PC-3 (cell line): ENCODE data around the gene KRTAP5-3. TPM values are rescaled to one million over a fixed set of nuclear protein-coding genes. Genes with fewer than 3 reads are reported as not detected.

Experiments
- ATAC-seq: fragments of 200-7000 bp; cut with Tn5 transposase; 2 replicates; pipeline ENCODE4 v1.9.1; 2020; ENCODE audit warnings: mild to moderate bottlenecking, moderate library complexity
- BruUV-seq: library from RNA; stranded (reverse); fragments of 400-500 nt; replicated peaks from 2 replicates; lab custom pipeline; 2021; lab: Mats Ljungman, UMichigan
- CTCF ChIA-PET: fragments of 300-600 bp; sonication (Branson Sonifier 250); formaldehyde crosslinking; loops from one replicate; lab custom pipeline; 2022; ENCODE audit warnings: antibody characterized with exemption; lab: Charles Lee
- POLR2A ChIA-PET: fragments of 300-600 bp; sonication (Branson Sonifier 250); formaldehyde crosslinking; loops from one replicate; lab custom pipeline; 2022; ENCODE audit warnings: antibody characterized with exemption; ENCODE audit not compliant: unreplicated experiment; lab: Charles Lee
- DNase-seq: peaks from one replicate; pipeline ENCODE4 v3.0.0-alpha.2; 2015
- H2AFZ ChIP-seq: fragments of 300-600 bp; sonication (generic); 2 replicates; pipeline ENCODE4 v1.6.0; 2016; ENCODE audit warnings: antibody characterized with exemption, low read length
- H3F3A ChIP-seq: fragments of 300-600 bp; sonication (generic); one replicate; pipeline ENCODE4 v1.6.0; 2017; ENCODE audit warnings: antibody characterized with exemption, low read length, control low read depth, mild to moderate bottlenecking; ENCODE audit not compliant: unreplicated experiment
- H3K27ac ChIP-seq: fragments of 300-600 bp; sonication (generic); 2 replicates; pipeline ENCODE4 v1.5.1; 2016; ENCODE audit warnings: mild to moderate bottlenecking, low read length
- H3K27me3 ChIP-seq: fragments of 300-600 bp; sonication (generic); 2 replicates; pipeline ENCODE4 v1.6.1; 2016; ENCODE audit warnings: low read length, mixed read lengths
- H3K36me3 ChIP-seq: fragments of 300-600 bp; sonication (generic); 2 replicates; pipeline ENCODE4 v1.6.1; 2016; ENCODE audit warnings: low read depth, mixed run types, low read length, mixed read lengths
- H3K4me1 ChIP-seq: fragments of 300-600 bp; sonication (generic); 2 replicates; pipeline ENCODE4 v1.5.1; 2016; ENCODE audit warnings: low read length; ENCODE audit not compliant: insufficient read depth
- H3K4me2 ChIP-seq: fragments of 300-600 bp; sonication (generic); 2 replicates; pipeline ENCODE4 v1.6.0; 2016; ENCODE audit warnings: low read length
- H3K4me3 ChIP-seq: fragments of 300-600 bp; sonication (generic); 2 replicates; pipeline ENCODE4 v1.5.1; 2016; ENCODE audit warnings: mild to moderate bottlenecking, low read length, mixed read lengths
- H3K79me2 ChIP-seq: fragments of 300-600 bp; sonication (generic); 2 replicates; pipeline ENCODE4 v1.6.1; 2017; ENCODE audit warnings: low read length, mixed read lengths
- H3K9ac ChIP-seq: fragments of 300-600 bp; sonication (generic); 2 replicates; pipeline ENCODE4 v1.6.0; 2016; ENCODE audit warnings: mild to moderate bottlenecking, low read length
- H3K9me2 ChIP-seq: fragments of 300-600 bp; sonication (generic); replicated peaks from 2 replicates; pipeline ENCODE4 v1.6.1; 2016; ENCODE audit warnings: mixed run types, low read length, mixed read lengths
- H3K9me3 ChIP-seq: fragments of 300-600 bp; sonication (generic); 2 replicates; pipeline ENCODE4 v1.6.1; 2016; ENCODE audit warnings: low read length, mixed read lengths
- H4K20me1 ChIP-seq: fragments of 300-600 bp; sonication (generic); 2 replicates; pipeline ENCODE4 v1.6.1; 2016; ENCODE audit warnings: low read length, mixed read lengths
- EZH2 ChIP-seq: fragments of 300-600 bp; sonication (generic); IDR thresholded peaks from one replicate; pipeline ENCODE4 v1.6.1; 2017; ENCODE audit warnings: antibody characterized with exemption, mild to moderate bottlenecking, low read length; ENCODE audit not compliant: unreplicated experiment
- EZH2phosphoT487 ChIP-seq: fragments of 300-600 bp; sonication (generic); IDR thresholded peaks from 2 replicates; pipeline ENCODE4 v1.6.1; 2018; ENCODE audit warnings: mild to moderate bottlenecking, antibody characterized with exemption, low read length, borderline replicate concordance
- intact Hi-C: fragments of 100-400 bp; cut with micrococcal nuclease; formaldehyde crosslinking; loops from 2 replicates; pipeline ENCODE4 v1.9.0; 2023
- total RNA-seq: library from RNA; depleted of rRNA; stranded (reverse); fragments of >200 nt; gene quantifications from 2 replicates; pipeline ENCODE4 v1.2.3, GENCODE V29; 2014
- TF ChIP-seq, protein P1 (sequence below): fragments of 300-600 bp; sonication (generic); conservative IDR thresholded peaks from 2 replicates; pipeline ENCODE4 v1.5.1; 2017; ENCODE audit warnings: antibody characterized with exemption, low read depth, mild to moderate bottlenecking, low read length

Gene KRTAP5-3
- total RNA-seq, 1 experiment from 2014 or later, result not detected

DNA sequence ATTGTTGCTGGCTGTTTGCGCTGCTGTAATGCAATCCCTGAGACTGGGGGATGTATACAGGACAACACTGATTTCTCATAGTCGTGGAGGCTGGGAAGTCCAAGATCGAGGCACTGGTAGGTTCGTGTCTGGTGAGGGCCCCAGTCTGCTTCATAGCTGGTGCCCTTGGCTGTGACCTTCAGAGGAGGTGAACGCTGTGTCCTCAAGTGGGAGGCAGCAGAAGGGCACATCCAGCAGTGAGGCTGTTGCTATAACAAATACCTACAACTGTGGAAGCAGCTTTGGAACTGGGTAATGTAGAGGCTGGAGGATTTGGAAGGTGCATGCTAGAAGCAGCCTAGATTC, 42.6 kb upstream of the KRTAP5-3 start:
- intact Hi-C loops, result loop anchor here (5.0 kb wide), 1 partner anchor 41 kb away; no protein-coding TSS in a partner anchor
- Histone ChIP-seq H3K4me3 (no peak overlapping the region), H2AFZ (no peak overlapping the region), H3F3A (no peaks in the 10 kb centered on the region), H3K79me2 (no peaks in the 10 kb centered on the region), H3K9me3 (no peaks in the 10 kb centered on the region), H4K20me1 (no peaks in the 10 kb centered on the region), H3K9me2 (no peaks in the 10 kb centered on the region), H3K27me3 (0 out of 2 replicates have a peak, but pooled peaks cover under 1% of the 10 kb centered on the region), H3K27ac (no peak overlapping the region), H3K4me2 (no peak overlapping the region), H3K36me3 (no peaks in the 10 kb centered on the region), H3K9ac (no peak overlapping the region), H3K4me1 (no peaks in the 10 kb centered on the region)
- POLR2A ChIA-PET, result no interaction called here
- TF ChIP-seq EZH2, result no peak
- no peak for ATAC-seq
- DNase-seq, result no peak
- CTCF ChIA-PET, result interaction anchor here (0.5 to 1.1 kb wide), 2 partner anchors 182 to 501 kb away, joined by 4 to 5 read pairs; no protein-coding TSS in a partner anchor
- BruUV-seq, result no TSS peak

DNA sequence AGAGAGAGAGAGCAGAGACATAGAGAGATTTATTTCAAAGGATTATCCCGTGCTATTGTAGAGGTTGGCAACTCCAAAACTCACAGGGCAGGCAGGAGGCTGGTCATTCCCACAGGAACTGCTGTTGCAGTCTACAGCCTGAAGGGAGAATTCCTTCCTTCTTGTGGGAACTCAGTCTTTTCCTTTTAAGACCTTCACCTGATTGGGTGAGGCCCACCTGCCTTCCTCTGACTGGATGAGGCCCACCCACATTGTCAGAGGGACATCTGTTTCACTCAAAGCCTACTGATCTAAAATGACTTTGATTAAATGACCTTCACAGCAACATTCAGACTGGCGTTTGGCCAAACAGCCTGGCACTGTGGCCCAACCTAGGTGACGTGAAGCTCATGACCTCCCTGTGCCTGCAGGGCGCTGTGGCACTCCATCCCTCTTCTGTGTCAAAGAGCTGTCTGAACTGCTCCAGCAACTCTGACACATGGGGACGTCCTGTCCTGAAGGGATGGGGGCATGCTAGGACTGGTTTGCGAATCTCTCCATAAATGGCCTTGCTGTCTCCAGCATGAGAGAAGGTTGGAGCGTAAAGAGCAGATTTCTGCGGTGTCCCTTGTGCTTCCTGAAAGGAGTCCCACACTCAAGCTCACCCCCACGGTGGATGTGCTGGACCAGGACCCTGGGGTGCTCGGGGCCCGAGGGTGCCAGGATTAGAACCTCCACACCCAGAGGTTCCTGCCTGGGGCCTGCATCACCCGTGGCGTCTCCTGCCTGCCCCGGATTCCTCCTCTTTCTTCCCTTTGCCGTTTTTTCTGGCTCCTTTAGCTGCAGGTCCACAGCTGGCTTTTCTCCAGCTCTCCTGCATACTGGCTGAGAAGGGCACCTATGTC, 42.0 kb upstream of the KRTAP5-3 start:
- no peaks in the 10 kb centered on the region for H3K9me3 ChIP-seq
- ChIA-PET CTCF (interaction anchor here (1.1 kb wide), 1 partner anchor 501 kb away, joined by 4 read pairs; no protein-coding TSS in a partner anchor), POLR2A (no interaction called here)
- ATAC-seq (no peak), DNase-seq (no peak)
- TF ChIP-seq EZH2phosphoT487 (no peak), EZH2 (no peak)
- TF ChIP-seq, protein P1, sequence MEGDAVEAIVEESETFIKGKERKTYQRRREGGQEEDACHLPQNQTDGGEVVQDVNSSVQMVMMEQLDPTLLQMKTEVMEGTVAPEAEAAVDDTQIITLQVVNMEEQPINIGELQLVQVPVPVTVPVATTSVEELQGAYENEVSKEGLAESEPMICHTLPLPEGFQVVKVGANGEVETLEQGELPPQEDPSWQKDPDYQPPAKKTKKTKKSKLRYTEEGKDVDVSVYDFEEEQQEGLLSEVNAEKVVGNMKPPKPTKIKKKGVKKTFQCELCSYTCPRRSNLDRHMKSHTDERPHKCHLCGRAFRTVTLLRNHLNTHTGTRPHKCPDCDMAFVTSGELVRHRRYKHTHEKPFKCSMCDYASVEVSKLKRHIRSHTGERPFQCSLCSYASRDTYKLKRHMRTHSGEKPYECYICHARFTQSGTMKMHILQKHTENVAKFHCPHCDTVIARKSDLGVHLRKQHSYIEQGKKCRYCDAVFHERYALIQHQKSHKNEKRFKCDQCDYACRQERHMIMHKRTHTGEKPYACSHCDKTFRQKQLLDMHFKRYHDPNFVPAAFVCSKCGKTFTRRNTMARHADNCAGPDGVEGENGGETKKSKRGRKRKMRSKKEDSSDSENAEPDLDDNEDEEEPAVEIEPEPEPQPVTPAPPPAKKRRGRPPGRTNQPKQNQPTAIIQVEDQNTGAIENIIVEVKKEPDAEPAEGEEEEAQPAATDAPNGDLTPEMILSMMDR, result no peak
- BruUV-seq, result no TSS peak
- no peak overlapping the region for H3K4me3 ChIP-seq
- no peaks in the 10 kb centered on the region for H3K36me3 ChIP-seq
- intact Hi-C loops, result loop anchor here (5.0 kb wide), 1 partner anchor 42 kb away; no protein-coding TSS in a partner anchor
- H3K9me2 ChIP-seq, result no peaks in the 10 kb centered on the region
- no peak overlapping the region for H3K9ac ChIP-seq
- H3K79me2 ChIP-seq, result no peaks in the 10 kb centered on the region
- H3F3A ChIP-seq, result no peaks in the 10 kb centered on the region
- H2AFZ ChIP-seq, result no peak overlapping the region
- no peak overlapping the region for H3K4me2 ChIP-seq
- H3K27me3 ChIP-seq, result 0 out of 2 replicates have a peak, but pooled peaks cover 6% of the 10 kb centered on the region
- no peak overlapping the region for H3K27ac ChIP-seq
- H4K20me1 ChIP-seq, result no peaks in the 10 kb centered on the region
- no peaks in the 10 kb centered on the region for H3K4me1 ChIP-seq

DNA sequence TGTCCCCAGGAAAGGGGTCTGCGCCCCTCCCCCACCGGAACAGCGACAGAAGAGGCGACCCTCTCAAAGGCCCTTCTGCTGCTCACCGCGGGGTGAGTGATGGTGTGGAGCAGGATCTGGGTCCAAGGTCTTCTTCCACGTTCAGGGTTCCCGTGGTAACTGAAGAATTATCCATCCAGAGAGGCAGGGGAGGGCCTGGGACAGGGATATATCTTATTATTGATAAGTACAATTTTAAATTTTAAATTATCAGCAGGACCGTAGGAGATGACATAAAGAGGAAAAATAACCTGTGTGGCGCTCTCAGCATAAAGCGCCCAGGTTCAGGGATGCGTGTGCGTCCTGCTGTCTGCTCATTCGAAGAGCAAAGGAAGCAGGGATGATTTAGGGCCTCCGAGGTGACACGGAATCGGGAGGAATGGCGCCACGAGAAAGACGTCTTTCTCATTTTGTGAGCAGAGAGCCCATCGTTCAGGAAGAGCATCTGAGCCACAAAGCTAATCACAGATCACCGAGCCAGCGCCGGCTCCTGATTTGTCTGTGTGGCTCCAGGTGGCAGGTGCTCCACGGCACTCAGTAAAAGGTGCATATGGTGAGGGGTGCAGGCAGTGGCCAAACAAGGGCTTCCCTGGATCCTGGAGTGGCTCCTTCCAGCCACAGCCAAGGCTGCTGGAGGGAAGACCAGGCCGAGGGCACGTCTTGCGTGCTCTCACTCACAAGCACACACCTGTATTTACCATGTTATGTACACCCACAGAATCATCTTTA, 40.6 kb upstream of the KRTAP5-3 start:
- Histone ChIP-seq H3K4me2 (no peak overlapping the region), H3K36me3 (no peaks in the 10 kb centered on the region), H3K27ac (no peak overlapping the region), H3K27me3 (0 out of 2 replicates have a peak, but pooled peaks cover 9% of the 10 kb centered on the region), H2AFZ (no peak overlapping the region), H3K9me2 (no peaks in the 10 kb centered on the region), H3F3A (no peaks in the 10 kb centered on the region), H3K9ac (no peak overlapping the region), H4K20me1 (no peaks in the 10 kb centered on the region), H3K4me3 (no peak overlapping the region), H3K79me2 (no peaks in the 10 kb centered on the region), H3K4me1 (no peaks in the 10 kb centered on the region), H3K9me3 (no peaks in the 10 kb centered on the region)
- BruUV-seq, result no TSS peak
- TF ChIP-seq, protein P1, result no peak
- no peak for TF ChIP-seq EZH2phosphoT487
- TF ChIP-seq EZH2, result no peak
- DNase-seq, result no peak
- no peak for ATAC-seq
- intact Hi-C loops, result no loop called here
- CTCF ChIA-PET, result no interaction called here
- POLR2A ChIA-PET, result no interaction called here
